Mesodermal cell (in vitro differentiated cells): ENCODE data around the gene FAM13A.
"Not testable (repeated sequence)": the region's sequence is repeated elsewhere in the genome, so short reads cannot be mapped to it uniquely, and the experiment has no call there.

ENCODE experiments used
- H3K27ac ChIP-seq: 2 replicates; pipeline ENCODE4 v1.7.0; 2013; ENCODE audit warnings: mild to moderate bottlenecking, low read depth, low read length, moderate library complexity; ENCODE audit not compliant: severe bottlenecking
- H3K36me3 ChIP-seq: 2 replicates; pipeline ENCODE4 v1.7.1; 2013; ENCODE audit warnings: mild to moderate bottlenecking, low read length, moderate library complexity; ENCODE audit not compliant: control insufficient read depth, insufficient read depth
- H3K4me1 ChIP-seq: one replicate; pipeline ENCODE4 v1.7.1; 2013; ENCODE audit warnings: mild to moderate bottlenecking, low read length; ENCODE audit not compliant: insufficient read depth, control insufficient read depth, poor library complexity, severe bottlenecking
- H3K4me3 ChIP-seq: 2 replicates; pipeline ENCODE4 v1.7.0; 2013; ENCODE audit warnings: low read length, control low read depth, mild to moderate bottlenecking; ENCODE audit not compliant: insufficient read depth, poor library complexity, severe bottlenecking; ENCODE audit errors: extremely low read depth
- H3K9me3 ChIP-seq: 2 replicates; pipeline ENCODE4 v1.7.1; 2013; ENCODE audit warnings: mild to moderate bottlenecking, low read length, moderate library complexity; ENCODE audit not compliant: control insufficient read depth
- WGBS, 2 experiments: methylation state at CpG; one replicate each; pipeline ENCODE4 v1.1.5; 2013; ENCODE audit warnings: missing lambda C conversion rate in 2 of 2; ENCODE audit not compliant: insufficient coverage in 2 of 2; 5-methylcytosine and 5-hydroxymethylcytosine counted together

FAM13A gene

DNA sequence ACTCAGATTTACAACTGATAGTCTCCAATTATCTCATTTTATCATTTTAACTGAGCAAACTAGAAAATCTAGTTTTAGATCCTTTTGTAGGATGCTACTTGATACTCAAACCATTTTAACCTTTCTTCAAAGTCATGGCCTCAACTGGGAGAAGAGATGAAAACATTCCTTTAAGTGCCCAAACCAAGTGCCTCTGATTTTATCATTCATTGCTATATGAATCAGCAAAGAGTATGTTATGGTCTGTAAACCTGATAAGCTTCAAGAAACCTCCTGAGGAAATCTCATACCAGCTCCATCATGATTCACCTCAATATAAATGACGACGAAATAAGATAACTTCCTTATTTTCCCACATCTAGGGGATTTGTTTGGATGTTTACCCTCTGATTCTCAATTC, 119.9 kb downstream of the FAM13A start:
- no CpG with 5 or more reads among the region's 2 CpGs for WGBS, 2 experiments
- Histone ChIP-seq H3K4me1 (peaks cover 11% of the 10 kb centered on the region), H3K9me3 (no peaks in the 10 kb centered on the region), H3K27ac (no peak overlapping the region), H3K36me3 (no peaks in the 10 kb centered on the region), H3K4me3 (no peak overlapping the region)

DNA sequence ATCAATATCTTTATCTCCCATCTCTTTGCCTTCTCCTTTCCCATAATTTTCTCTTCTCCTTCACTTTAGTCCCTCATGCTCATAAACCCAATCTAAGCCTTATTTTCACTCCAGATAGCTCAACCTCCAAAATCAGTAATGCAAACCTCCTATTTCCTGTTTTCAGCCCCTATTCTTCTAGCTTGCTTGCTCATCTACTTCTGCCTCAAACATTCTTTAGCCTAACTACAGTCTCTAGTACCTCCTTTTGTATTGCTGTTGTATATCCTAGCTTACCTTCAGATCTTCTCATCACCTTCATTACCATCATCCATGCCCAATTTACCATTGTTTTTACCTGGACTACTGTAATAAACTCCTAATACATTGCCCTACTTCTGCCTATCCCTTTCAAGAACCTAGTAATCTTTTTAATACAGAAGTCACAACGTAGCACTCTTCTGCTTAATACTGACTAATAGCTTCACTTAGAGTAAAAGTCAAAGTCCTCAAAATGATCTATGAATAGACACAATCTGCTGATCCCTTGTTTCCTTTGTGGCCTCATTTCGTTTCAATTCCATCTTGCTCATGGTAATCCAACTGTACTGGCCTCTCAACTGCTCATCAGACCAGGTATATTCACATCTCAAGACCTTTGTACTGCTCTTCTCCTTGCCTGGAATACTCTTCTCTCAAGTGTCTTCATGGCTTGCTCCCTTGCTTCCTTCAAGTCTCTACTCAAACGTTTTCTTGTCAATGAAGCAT, 123.4 kb downstream of the FAM13A start:
- Histone ChIP-seq H3K9me3 (no peaks in the 10 kb centered on the region), H3K4me3 (no peak overlapping the region), H3K36me3 (no peaks in the 10 kb centered on the region), H3K27ac (no peak overlapping the region), H3K4me1 (peaks cover 11% of the 10 kb centered on the region)
- 63 to 72% methylated on average over 3 of the region's 3 CpGs for WGBS, 2 experiments

DNA sequence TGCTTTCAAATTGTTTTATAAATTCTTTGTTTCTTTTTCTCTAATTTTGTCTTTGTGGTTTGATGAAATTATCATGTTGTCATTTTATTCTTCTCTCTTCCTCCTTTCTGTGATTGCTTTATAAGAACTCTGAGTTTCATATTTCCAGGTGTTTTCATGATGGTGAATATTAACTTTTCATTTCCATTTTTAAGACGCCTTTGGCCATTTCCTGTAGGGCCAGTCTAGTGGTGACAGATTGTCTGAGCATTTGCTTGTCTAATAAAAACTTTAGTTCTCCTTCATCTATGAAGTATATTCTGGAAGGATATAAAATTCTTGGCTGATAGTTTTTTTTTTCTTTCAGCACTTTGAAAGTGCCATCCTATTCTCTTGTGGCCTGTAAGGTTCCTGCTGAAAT, 128.1 kb downstream of the FAM13A start:
- H3K36me3 ChIP-seq = peaks cover 3% of the 10 kb centered on the region
- H3K4me1 ChIP-seq = no peaks in the 10 kb centered on the region
- no peak overlapping the region for H3K4me3 ChIP-seq
- no CpG with 5 or more reads among the region's 1 CpG for WGBS, 2 experiments
- H3K27ac ChIP-seq = no peak overlapping the region
- H3K9me3 ChIP-seq = no peaks in the 10 kb centered on the region

DNA sequence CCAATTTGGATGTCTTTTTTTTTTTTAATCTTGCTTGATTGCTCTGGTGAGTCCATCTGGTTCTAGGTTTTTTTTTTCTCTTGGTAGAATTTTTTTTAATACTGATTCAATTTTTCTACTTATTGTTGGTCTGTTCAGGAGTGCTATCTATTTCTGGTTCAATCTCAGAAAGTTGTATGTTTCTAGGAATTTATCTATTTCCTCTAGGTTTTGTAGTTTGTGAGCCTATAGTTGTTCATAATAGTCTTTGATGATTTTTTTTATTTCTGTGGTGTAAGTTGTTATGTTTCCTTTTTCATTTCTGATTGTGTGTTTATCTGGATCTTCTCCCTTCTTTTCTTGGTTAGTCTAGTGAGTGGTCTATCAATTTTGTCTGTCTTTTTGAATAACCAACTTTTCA, 129.6 kb downstream of the FAM13A start:
- no peak overlapping the region for H3K4me3 ChIP-seq
- H3K9me3 ChIP-seq = no peaks in the 10 kb centered on the region
- no peaks in the 10 kb centered on the region for H3K4me1 ChIP-seq
- H3K36me3 ChIP-seq = peaks cover 3% of the 10 kb centered on the region
- H3K27ac ChIP-seq = no peak overlapping the region

DNA sequence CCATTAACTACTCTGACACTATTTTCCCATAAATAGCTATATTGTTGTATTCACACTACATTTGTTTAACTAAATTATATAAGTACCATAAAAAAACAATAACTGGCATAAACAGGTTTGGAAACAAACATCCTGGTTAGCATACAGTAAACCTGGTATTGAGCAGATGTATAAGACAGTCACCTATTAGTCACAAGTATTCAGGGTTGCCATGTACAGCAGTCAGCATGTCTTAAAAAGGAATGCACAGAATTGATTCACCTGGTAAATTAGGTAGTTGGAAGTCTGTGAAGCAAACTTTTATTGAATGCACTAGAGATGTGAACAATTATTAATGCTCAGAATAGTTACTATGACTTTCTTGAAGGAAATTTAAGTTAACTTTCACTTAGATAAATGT, 137.9 kb downstream of the FAM13A start:
- Histone ChIP-seq H3K9me3 (peaks cover 4% of the 10 kb centered on the region), H3K4me1 (no peaks in the 10 kb centered on the region), H3K36me3 (no peaks in the 10 kb centered on the region), H3K27ac (no peak overlapping the region), H3K4me3 (no peak overlapping the region)

DNA sequence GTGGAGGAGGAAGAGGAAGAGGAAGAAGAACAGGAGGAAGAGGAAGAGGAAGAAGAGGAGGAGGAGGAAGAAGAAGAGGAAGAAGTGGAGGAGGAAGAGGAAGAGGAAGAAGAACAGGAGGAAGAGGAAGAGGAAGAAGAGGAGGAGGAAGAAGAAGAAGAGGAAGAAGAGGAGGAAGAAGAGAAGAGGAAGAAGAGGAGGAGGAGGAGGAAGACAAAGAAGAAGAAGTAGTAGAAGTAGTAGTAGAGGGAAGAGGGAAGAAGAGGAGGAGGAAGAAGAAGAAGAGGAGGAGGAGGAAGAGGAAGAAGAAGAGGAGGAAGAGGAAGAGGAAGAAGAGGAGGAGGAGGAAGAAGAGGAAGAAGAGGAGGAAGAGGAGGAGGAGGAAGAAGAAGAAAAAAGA, 143.8 kb downstream of the FAM13A start:
- not testable (repeated sequence) for H3K9me3 ChIP-seq, H3K4me3 ChIP-seq, H3K4me1 ChIP-seq, H3K27ac ChIP-seq, H3K36me3 ChIP-seq

DNA sequence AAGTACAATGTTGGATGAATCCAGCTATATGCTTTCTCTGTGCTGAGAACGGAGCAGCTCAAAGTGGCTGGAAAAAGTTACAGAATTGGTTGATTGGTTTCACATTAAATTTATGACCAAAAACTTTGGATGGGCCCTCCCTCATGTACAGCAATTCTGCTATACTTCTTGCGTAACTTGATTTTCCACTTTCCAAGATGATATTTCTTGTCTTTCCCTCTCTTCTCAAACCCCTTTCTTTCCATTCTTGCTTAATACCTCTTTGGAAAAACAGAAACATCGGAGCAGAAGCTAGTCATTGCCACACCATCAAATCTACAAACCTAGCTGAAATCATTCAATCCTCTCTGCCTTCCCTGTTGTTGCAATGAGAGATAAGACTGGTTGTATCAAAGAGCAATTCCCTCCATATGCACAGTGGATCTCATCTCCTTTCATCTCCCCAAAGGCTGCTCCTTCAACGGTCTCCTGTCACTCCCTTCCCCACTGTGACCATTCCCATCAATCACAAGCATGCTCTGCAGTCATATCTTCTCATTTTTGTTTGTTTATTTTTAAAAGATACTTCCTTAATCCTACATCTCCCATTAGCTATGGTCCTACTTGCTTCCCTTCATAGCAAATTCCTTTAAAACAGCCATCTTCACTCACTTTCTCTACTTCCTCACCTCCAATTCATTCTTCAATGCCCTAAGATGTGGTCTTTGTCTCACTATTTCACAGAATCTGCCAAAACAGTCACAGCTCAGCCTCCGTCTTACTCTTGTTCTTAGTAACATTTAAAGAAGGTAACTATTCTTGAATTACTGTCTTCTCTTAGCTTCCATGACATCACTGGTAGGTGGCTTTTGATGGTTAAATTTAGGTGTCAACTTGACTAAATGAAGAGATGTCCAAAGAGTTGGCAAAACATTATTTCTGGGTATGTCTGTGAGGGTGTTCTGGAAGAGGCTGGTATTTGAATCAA, 145.5 kb downstream of the FAM13A start:
- 94 to 100% methylated on average over 2 to 4 of the region's 5 CpGs for WGBS, 2 experiments
- H3K4me1 ChIP-seq = no peaks in the 10 kb centered on the region
- peaks cover 4% of the 10 kb centered on the region for H3K36me3 ChIP-seq
- no peak overlapping the region for H3K27ac ChIP-seq
- no peaks in the 10 kb centered on the region for H3K9me3 ChIP-seq
- H3K4me3 ChIP-seq = no peak overlapping the region

DNA sequence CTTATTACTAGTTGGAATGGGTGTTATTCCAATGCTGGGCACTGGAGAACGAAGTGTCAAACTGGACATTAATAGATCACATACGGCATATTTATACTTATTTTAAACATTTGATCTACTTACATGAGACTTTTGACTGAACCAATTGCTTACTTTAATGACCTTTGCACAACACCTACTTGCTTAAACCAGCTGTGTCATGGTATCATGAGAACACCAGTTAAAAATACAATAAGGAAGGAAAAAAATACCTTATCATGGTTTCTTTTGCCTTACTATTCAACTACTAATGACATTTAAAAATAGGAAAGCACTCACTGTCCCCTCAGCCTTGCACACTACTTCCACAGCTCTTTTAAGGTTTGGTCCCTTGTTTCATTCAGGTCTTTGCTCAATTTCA, 146.9 kb downstream of the FAM13A start:
- WGBS, 2 experiments = no CpG with 5 or more reads among the region's 2 CpGs
- Histone ChIP-seq H3K9me3 (no peaks in the 10 kb centered on the region), H3K4me3 (no peak overlapping the region), H3K36me3 (peaks cover 5% of the 10 kb centered on the region), H3K27ac (no peak overlapping the region), H3K4me1 (no peaks in the 10 kb centered on the region)

DNA sequence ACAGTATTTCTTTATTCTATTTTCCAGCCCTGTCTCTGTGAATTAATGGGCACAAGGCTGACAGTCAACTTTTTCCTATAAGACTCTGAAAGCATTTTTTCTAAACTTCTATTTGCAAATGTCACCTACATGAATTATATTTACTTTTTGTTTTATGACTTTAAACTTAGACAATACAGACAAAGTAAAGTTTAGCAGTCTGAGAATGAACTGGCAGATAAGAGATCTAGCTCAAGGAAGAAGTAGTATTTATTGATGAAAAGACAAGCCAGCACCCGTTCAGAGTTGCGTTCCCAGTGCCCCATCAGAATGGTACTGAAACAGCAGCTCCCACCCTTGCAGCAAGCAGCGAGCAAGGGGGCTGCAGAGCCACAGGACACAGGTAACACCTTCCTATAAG, 148.5 kb downstream of the FAM13A start:
- no peaks in the 10 kb centered on the region for H3K9me3 ChIP-seq
- peaks cover 13% of the 10 kb centered on the region for H3K36me3 ChIP-seq
- no peak overlapping the region for H3K4me3 ChIP-seq
- no peaks in the 10 kb centered on the region for H3K4me1 ChIP-seq
- 90% methylated on average over 2 of the region's 3 CpGs for WGBS, 2 experiments
- no peak overlapping the region for H3K27ac ChIP-seq

DNA sequence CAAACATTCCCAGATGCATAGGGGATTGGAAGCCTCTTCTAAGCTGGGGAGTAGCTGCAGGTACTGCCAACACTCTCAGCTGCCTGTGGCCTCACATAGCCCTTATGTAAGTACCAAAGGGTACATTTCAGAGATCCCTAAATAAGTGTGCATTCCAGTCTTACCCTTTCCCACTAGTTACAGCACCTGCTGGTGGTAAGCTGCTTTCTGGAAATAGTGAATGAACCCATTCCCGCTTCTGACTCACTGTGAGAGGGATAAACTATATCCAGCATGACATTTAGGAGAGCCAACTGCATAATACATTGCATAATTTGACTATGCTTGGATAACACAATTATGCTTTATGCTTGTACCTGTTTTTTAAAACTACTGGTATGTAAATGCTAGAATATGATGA, 149.0 kb downstream of the FAM13A start:
- H3K27ac ChIP-seq = no peak overlapping the region
- H3K9me3 ChIP-seq = no peaks in the 10 kb centered on the region
- peaks cover 13% of the 10 kb centered on the region for H3K36me3 ChIP-seq
- no CpG with 5 or more reads among the region's 1 CpG for WGBS, 2 experiments
- no peaks in the 10 kb centered on the region for H3K4me1 ChIP-seq
- H3K4me3 ChIP-seq = no peak overlapping the region

DNA sequence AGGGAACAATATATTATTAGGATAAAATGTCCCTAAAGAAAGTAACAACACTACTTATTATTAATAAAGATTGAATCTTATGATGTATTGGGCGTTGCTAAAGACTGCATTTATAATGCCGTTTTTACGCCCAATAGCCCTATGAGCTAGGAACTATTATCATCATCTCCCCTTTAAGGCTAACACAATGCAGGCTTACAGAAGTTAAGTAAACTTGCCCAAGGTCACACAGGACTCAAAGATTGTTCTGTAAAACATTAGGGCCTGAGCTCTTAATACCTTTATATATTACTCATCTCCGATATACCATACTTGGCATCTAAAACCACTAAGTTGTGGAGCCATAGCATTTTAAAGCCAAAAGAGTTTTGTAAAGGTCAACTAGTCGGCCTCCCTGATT, 149.5 kb downstream of the FAM13A start:
- Histone ChIP-seq H3K4me1 (no peaks in the 10 kb centered on the region), H3K27ac (no peak overlapping the region), H3K36me3 (peaks cover 13% of the 10 kb centered on the region), H3K9me3 (no peaks in the 10 kb centered on the region), H3K4me3 (no peak overlapping the region)
- WGBS, 2 experiments = 86 to 100% methylated on average over 2 to 3 of the region's 5 CpGs
